ENCODE measurements around the gene PPP1R12C.

PPP1R12C gene

DNA sequence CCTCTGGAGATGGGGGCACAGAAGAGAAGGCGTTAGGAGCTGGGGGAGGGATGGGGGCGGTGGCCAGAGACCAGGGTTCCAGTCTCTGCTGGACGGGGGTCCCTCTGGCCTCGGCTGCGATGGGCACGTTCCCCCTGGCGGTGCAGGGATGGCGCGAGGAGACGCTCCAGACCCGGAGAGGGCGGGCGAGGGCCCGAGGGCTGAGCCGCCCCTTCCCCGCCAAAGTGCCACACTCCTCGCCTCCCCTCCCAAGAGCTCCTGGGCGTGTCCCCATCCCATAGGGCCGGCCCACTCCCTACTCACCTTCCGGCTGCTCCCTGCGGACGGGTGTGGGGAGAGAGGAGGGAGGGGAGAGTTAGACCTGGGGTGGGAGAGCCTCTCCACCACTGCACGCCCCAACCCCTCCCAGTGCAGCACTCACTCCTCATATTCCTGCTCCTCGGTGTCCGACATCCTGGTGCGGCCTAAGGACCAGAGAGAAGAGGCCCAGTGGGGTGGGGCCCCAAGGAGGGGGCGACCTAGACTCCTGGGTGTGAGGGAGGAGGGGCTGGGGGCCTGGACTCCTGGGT is 29.4 kb upstream of the PPP1R12C start:
- DNase-seq, result no peak

DNA sequence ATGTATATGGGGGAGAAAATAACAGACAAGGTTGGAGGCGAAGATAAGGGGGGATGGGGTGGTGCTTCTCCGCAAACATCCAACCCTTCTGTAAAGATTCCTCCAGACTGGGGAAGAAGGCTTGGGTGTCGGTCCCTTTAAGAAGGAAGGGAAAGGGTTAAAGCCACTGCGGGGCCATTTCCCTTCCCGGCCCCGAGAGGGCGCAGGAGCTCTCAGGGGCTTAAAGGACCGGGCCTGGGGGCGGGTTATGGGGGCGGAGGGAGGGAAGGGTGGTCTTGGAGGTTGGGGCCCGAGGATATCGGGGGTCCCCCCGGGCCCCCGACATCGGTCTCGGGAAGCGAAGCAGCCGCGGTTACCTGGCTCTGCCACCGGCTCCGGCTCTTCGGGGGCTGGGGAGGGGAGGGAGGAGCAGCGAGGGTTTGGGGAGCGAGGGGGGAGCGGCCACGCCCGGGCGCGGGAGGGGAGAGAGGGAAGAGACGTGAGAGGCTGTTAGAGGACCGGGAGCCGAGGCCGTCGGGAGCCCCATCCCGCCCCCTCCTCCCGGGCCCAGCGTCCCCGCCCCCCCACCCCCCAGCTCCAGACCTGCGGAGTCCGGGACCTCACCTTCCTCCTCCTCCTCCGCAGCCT is 28.8 kb upstream of the PPP1R12C start:
- no peak for DNase-seq

DNA sequence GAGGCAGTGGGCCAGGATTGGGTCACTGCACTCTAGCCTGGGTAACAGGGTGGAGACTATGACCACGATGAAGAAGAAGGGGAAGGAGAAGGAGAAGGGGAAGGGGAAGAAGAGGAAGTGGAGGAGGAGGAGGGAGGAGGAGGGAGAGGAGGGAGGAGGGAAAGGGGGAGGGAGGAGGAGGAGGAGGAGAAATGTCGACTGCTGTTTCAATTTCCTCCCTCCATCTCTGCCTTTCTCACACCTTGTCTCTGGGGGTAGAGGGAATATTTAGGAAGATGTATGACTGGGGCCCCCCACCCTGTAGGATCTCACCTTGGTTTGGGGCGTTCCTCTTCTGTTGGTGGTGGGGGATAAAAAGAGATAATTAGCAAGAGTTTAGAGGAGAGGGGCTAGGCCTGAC is 27.8 kb upstream of the PPP1R12C start:
- no peak for DNase-seq

DNA sequence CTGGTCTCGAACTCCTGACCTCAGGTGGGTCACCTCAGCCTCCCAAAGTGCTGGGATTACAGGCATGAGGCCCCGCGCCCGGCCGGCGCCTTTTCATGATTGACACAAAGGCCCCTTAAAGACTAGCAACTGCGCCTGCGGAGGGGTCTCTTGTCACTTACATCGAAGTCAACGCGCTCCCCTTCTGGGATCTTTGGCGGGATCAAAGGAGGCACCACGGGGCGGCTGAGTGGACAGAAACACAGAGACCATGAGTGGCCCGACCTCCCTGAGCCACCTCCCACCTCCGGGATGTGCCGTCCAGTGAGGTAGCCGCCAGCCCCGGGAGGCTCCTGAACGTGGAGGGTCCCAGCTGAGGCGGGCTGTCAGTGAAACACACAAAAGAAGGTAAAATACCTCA is 24.3 kb upstream of the PPP1R12C start:
- no peak for DNase-seq

DNA sequence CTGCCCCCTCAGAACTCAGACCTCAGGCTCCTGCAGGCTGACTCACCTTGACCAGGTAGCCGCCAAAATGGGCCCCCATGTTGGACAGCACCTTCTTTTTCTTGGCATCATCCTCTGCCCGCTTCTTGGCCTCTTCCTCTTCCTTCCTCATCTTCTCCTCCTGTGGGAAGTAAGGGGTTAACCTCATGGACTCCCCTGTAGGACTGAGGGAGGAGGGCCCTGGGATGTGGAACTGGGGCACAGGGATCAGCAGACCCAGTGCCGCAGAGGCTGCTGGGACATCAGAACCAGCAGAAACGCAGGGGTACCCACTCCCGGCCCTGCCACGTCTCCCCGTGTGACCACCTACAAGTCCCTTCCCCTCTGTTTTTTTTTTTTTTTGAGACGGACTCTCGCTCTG is 20.5 kb upstream of the PPP1R12C start:
- no peak for DNase-seq

DNA sequence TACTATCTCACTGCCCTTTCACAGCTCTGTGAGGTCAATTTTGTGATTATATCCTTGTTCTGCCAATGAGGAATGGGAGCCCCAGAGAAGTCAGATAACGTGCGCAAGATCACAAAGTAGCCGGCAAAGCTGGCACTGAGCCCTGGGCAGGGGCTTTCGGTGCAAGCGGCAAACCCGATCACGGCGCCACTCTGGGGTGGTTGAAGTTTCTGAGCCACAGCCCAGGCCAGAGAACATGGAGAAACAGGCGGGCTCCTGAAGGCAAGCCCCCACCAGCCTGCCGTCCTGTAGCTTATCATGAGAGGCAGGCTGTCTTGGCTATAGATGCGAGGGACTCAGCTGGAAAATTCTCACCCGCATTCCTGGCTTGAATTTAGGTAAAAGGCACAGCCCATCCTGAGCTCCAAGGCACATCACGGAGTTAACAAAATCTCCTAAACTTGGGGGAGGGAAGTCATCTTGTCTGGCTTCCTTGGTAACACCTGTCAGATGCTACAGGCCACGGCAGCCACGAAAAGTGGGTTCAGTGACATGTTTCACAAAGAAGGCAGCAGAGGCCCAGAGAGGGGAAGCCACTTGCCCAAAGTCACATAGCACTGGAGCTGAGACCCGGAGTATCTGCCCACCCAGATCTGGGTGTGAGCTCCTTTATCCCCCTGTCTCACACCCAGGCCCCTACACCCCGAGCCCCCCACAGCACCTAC is 19.1 kb upstream of the PPP1R12C start:
- DNase-seq, result no peak

DNA sequence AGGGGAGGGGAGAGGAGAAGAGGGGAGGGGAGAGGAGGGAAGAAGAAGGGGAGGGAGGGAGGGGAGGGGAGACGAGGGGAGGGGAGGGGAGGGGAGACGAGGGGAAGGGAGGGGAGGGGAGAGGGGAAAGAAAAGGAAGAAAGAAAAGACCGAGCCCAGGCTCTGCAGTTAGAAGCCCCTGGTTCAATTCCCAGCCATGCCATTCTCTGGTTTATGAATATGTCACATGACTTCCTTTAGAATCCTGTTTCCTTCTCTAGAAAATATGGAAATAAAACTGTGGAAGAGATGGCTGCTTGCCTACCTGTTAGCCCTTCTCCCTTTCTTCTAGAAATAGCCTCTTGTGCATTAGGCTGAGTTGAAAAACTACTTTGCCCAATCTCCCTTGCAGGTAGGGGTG is 17.3 kb upstream of the PPP1R12C start:
- DNase-seq, result no peak

DNA sequence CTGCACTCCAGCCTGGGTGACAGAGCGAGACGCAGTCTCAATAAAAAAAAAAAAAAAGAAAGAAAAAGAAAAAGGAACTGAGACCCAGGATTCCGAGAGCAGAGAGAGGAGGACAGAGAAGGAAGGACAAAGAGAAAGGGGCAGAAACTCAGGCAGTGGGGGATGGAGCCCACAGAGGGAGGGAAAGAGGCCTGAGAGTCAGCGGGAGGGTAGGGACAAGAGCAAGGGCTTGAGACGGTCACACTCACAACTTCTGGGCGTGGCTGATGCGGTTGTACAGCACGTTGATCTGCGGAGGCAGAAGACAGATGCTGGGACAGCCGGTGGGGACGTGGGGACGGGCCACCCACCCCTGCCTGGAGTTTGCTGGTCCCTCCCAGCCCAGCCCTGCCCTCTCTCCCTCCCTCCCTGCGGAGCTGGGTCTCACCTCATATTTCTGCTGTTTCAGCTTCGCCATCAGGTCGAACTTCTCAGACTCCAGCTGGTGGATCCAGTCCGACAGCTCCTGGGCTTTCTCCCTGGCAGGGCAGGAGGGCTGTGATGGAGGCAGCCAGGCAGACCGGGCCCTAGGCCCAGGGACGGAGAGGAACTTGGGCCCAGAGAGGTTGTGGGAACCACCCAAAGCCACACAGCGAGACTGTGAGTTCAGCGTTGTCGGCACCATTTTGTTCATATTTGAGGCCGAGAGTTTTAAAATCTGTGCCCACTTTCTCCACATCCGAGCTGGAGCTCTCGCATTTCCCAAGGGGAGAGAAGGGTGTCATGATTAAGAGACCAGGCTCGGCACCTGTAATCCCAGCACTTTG is 16.4 kb upstream of the PPP1R12C start:
- no peak for DNase-seq

DNA sequence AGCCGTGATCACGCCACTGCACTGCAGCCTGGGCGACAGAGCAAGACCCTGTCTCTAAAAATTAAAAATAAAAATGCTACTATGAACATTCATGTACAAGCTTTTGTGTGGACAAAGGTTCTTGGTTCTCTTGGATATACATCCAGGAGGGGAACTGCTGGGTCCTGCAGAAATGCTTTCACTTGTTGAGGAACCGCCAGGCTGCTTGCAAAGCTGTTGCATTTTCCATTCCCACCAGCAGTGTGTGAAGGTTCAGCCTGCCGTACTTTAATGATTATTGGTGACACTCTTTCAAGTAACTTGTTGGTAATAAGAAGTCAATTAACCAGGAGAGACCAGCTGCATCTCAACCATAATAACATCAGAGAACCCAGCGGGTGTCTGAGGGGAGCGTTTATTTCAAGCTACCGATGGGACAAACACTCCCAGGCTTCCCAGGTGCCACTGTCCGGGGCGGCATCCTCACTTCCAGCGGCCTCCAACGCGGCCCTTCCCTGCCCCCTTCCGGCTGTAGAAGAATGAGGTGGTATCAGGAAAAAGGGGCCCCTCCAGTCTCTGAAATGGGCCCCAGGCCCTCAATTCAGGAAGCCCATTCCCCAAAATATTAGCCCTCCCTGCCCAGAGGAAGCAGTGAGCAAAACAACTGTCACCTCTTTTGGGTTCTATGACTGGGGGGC is 15.2 kb upstream of the PPP1R12C start:
- DNase-seq, result no peak

DNA sequence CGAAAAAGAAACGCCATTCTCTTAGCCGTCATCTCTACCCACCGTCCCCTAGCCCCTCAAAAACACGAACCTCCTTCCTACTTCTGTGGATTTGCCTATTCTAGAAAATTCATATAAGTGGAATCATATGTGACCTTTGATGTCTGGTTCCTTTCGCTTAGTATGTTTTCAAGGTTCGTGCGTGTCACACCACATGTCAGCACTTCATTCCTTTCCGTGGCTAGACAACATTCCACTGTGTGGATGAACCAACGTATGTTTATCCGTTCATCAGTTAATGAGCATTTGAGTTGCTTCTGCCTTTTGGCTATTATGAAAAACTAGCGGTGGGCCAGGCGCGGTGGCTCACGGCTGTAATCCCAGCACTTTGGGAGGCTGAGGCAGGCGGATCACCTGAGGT is 14.0 kb upstream of the PPP1R12C start:
- DNase-seq, result no peak

DNA sequence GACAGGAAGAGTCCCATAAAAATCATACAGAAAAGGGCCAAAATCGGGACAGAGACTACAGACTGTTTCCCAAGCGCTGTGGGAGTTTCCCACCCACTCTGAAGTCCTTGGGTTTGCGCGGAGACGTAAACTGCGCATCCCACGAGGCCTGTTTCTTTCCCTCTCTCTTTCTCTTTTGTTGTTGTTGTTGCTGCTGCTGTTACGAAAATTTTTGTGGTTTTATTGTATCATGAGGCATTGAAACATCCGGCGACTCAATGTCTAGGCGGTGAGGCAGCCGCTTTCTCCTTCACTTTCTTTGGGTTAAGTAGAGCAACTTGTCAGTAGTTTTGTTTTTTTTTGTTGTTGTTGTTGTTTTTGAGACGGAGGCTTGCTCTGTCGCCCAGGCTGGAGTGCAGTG is 1.6 kb upstream of the PPP1R12C start:
- DNase-seq, result no peak

DNA sequence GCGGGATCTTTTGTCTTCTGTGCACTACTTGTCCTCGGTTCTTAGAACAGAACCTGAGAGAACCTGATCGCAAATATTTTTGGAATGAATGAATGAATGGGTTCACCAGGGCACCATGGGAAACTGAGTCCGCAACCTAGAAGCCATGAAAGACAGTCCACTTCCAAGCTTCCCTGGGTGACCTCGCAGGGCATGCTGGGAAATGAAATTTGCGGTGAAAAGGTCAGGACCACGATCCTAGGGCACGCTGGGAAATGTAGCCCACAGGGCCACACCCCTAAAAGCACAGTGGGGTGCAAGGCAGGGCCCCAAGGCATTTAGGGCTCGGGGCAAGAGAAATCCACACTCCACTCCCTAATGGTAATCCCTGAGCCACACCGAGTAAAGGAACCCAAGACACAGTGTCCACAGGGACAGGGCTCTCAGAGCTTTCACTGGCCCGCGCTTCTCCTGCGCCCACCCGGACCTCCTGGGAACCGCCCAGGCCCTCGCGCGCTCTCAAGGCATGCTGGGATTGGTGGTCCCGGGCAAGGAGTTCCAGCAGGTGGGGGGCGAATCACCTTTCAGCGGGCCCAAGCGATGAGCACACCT is 1.1 kb upstream of the PPP1R12C start:
- DNase-seq, result peak in 47 of 51 donors; percentile 12 to 85 (median 55)

DNA sequence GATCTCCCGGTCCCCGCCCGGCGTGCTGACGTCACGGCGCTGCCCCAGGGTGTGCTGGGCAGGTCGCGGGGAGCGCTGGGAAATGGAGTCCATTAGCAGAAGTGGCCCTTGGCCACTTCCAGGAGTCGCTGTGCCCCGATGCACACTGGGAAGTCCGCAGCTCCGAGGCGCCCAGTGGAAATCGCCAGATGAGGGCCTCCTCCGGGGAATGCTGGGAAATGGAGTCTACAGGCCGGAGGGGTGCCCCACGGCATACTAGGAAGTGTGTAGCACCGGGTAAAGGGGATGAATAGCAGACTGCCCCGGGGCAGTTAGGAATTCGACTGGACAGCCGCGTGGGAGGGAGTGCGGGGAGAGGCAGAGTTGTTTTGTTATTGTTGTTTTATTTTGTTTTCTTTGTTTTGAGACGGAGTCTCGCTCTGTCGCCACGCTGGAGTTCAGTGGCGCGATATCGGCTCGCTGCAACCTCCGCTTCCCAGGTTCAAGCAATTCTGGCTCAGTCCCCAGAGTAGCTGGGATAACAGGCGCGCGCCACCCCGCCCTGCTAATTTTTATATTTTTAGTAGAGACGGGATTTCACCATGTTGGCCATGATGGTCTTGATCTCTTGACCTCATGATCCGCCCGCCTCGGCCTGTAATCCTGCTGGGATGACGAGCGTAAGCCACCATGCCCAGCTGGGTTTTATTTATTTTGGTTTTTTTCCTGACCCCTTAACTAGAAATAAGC is 390 bp upstream of the PPP1R12C start:
- peak; percentile 88 to 100 (median 98) for DNase-seq

DNA sequence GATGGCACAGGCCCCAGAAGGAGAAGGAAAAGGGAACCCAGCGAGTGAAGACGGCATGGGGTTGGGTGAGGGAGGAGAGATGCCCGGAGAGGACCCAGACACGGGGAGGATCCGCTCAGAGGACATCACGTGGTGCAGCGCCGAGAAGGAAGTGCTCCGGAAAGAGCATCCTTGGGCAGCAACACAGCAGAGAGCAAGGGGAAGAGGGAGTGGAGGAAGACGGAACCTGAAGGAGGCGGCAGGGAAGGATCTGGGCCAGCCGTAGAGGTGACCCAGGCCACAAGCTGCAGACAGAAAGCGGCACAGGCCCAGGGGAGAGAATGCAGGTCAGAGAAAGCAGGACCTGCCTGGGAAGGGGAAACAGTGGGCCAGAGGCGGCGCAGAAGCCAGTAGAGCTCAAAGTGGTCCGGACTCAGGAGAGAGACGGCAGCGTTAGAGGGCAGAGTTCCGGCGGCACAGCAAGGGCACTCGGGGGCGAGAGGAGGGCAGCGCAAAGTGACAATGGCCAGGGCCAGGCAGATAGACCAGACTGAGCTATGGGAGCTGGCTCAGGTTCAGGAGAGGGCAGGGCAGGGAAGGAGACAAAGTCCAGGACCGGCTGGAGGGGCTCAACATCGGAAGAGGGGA is 1.1 kb downstream of the PPP1R12C start:
- DNase-seq, result peak in 50 of 51 donors; percentile 3 to 79 (median 50)

DNA sequence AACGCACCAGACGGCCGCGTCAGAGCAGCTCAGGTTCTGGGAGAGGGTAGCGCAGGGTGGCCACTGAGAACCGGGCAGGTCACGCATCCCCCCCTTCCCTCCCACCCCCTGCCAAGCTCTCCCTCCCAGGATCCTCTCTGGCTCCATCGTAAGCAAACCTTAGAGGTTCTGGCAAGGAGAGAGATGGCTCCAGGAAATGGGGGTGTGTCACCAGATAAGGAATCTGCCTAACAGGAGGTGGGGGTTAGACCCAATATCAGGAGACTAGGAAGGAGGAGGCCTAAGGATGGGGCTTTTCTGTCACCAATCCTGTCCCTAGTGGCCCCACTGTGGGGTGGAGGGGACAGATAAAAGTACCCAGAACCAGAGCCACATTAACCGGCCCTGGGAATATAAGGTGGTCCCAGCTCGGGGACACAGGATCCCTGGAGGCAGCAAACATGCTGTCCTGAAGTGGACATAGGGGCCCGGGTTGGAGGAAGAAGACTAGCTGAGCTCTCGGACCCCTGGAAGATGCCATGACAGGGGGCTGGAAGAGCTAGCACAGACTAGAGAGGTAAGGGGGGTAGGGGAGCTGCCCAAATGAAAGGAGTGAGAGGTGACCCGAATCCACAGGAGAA is 1.9 kb downstream of the PPP1R12C start:
- no peak for DNase-seq

DNA sequence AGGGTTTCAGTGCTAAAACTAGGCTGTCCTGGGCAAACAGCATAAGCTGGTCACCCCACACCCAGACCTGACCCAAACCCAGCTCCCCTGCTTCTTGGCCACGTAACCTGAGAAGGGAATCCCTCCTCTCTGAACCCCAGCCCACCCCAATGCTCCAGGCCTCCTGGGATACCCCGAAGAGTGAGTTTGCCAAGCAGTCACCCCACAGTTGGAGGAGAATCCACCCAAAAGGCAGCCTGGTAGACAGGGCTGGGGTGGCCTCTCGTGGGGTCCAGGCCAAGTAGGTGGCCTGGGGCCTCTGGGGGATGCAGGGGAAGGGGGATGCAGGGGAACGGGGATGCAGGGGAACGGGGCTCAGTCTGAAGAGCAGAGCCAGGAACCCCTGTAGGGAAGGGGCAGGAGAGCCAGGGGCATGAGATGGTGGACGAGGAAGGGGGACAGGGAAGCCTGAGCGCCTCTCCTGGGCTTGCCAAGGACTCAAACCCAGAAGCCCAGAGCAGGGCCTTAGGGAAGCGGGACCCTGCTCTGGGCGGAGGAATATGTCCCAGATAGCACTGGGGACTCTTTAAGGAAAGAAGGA is 2.8 kb downstream of the PPP1R12C start:
- no peak for DNase-seq

DNA sequence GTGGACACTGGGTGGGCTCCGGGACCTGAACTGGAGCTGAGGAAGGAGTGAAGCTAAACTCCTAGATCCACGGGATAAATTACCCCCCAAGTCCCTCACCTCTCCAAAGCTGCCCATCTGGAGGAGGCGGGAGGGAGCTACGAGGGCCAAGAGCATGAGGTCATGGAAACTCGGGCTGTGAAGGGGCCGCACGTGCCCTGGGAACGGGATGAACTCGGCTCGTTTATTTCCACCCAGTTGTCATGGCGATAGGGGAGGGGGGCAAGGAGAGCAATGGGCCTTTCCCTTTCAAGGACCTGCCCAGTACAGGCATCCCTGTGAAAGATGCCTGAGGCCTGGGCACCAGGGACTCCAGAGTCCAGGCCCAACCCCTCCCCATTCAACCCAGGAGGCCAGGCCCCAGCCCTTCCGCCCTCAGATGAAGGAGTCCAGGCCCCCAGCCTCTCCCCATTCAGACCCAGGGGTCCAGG is 3.8 kb downstream of the PPP1R12C start:
- DNase-seq, result peak in 40 of 51 donors; percentile 1 to 84 (median 42)

DNA sequence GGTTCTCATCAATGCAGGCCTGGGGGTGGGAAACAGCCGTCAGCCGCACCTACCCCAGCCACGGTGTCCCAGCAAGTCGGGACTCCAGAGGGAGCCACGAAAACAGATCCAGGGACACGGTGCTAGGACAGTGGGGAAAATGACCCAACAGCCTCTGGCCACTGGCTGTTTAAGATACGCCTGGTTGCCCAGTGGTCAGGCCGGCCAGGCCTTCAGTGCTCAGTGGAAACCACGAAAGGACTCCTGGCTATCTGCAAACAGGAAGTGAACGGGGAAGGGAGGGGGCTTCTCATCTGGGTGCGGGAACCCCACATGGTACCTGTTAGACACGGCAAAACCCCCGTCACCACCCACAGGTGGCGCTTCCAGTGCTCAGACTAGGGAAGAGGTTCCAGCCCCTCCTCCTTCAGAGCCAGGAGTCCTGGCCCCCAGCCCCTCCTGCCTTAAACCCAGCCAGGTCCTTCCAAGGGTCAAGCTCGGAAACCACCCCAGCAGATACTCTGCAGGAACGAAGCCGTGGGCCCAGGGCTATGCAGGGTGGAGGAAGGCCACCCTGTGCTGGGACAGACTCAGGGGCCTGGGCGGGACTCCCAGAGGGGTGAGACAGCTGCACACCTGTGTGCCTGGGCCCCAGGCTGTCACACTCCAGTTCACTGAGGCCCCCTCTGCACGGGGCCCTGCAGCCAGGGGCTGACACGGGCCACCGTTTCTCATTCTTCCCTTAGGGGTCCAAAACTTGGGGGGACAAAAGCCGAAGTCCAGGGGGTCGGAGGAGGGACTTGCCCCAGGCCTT is 4.5 kb downstream of the PPP1R12C start:
- DNase-seq, result no peak
